Measurements from ENCODE around the gene PDZD7. TPM values are rescaled to one million over a fixed set of nuclear protein-coding genes. Genes with fewer than 3 reads are reported as not detected.

PDZD7 gene
- total RNA-seq: 0.55 and 1.6 TPM in 2 replicates
- polyA plus RNA-seq: 0.41 and 0.92 TPM in 2 replicates
- 0.36 and 0.69 TPM in 2 replicates for polyA plus RNA-seq (2011; cell fraction: cytosol; rRNA removed)
- 1.3 and 1.7 TPM in 2 replicates for polyA plus RNA-seq (2011; cell fraction: nucleus; rRNA removed)
- polyA plus RNA-seq (2012): 1.0 and 2.6 TPM in 2 replicates
- 0.22 and 0.45 TPM in 2 replicates for polyA minus RNA-seq
- polyA minus RNA-seq (2011; cell fraction: cytosol; rRNA and poly(A)+ RNA removed): 0.72 TPM
- polyA minus RNA-seq (2011; cell fraction: nucleus; rRNA and poly(A)+ RNA removed): 0.14 TPM in 1 of 2 replicates, not detected in the other
- percentile 11 among the genes with signal in this experiment for Bru-seq, nascent RNA
- BruChase-seq, experiment 1, labeled RNA remaining after a 6-hour chase: percentile 15 among the genes with signal in this experiment
- percentile 17 among the genes with signal in this experiment for BruChase-seq, experiment 2, labeled RNA remaining after a 2-hour chase
- long read RNA-seq, partial matches to known transcripts: 0 of 3 reads
- long read RNA-seq, other reads (novel, unspliced or antisense): 2 of 3 reads

GRCh38 chr10:101031128-101031795, at the start of gene PDZD7, which contains the start of gene SFXN3:
Gene PDZD7 (minus strand): TSS chr10:101031129. CDS start chr10:101030219, 910 bp downstream.
Gene SFXN3 (plus strand): TSS chr10:101031234. CDS start chr10:101034695, 3,461 bp downstream.
- Histone ChIP-seq H3K27me3 (ENCODE audit: control insufficient read depth in 2 of 2, insufficient read depth in 2 of 2, low read length in 2 of 2) (peaks cover 0 to 9% of the 10 kb centered on the region in 2 experiments), H3K9me3 (replicated peaks; ENCODE audit: control insufficient read depth, insufficient read depth, low read length) (no peaks in the 10 kb centered on the region), H3K79me2 (ENCODE audit: control insufficient read depth, insufficient read depth, low read length) (peaks cover 11% of the 10 kb centered on the region), H3K4me1 (ENCODE audit: control insufficient read depth, extremely low read depth, insufficient read depth, low read length) (peaks cover 16% of the 10 kb centered on the region), H3K36me3 (ENCODE audit: control insufficient read depth in 2 of 2, extremely low read depth in 1 of 2, insufficient read depth in 2 of 2, low read length in 2 of 2) (peaks cover 8 to 12% of the 10 kb centered on the region in 2 experiments), H3K4me2 (ENCODE audit: insufficient read depth, low read length) (peak within 1 kb of the TSS; percentile 66), H3K9me1 (replicated peaks; ENCODE audit: control insufficient read depth, extremely low read depth, insufficient read depth, low read length) (no peaks in the 10 kb centered on the region), H3K9ac (replicated peaks; ENCODE audit: extremely low read depth, insufficient read depth, low read length) (peak within 1 kb of the TSS; percentile 90), H3K4me3 (replicated peaks in 1 of 3; ENCODE audit: insufficient read depth in 1 of 3, low read depth in 1 of 3, low read length in 3 of 3) (peak within 1 kb of the TSS; percentile 48 to 77 (median 71)), H3K27ac (ENCODE audit: insufficient read depth, low read depth, low read length) (peak within 1 kb of the TSS; percentile 91), H2AFZ (ENCODE audit: low read depth, low read length) (peak within 1 kb of the TSS; percentile 94), H4K20me1 (replicated peaks; ENCODE audit: control insufficient read depth, extremely low read depth, insufficient read depth, low read length) (no peaks in the 10 kb centered on the region)
- dilution Hi-C loops (cut with MboI; ENCODE audit: extremely low pct_ligation_motif_present, low sequenced_read_pairs) (no loop called here), intact Hi-C loops (cut with micrococcal nuclease) (loop anchor here (5.0 kb wide), 1 partner anchor 36 kb away; no protein-coding TSS in a partner anchor)
- ChIA-PET POLR2A (interaction anchor here (1.2 kb wide), 1 partner anchor 11 kb away, joined by 3 read pairs; no protein-coding TSS in a partner anchor), CTCF (interaction anchor here (1.0 to 6.3 kb wide), 12 partner anchors 10 to 142 kb away, joined by 3 to 74 read pairs (median 8); no protein-coding TSS in a partner anchor)
- BruUV-seq (replicated peaks): no TSS peak
- TF ChIP-seq MYC (IDR thresholded peaks at IDR 0.05; ENCODE audit: low read depth, low read length) (no peak), POLR2AphosphoS5 (IDR thresholded peaks at IDR 0.05; ENCODE audit: insufficient read depth, low read depth, low read length) (no peak), GATA2 (IDR thresholded peaks at IDR 0.05; ENCODE audit: insufficient read depth, insufficient read length, low read depth, low read length) (no peak), CTCF (IDR thresholded peaks at IDR 0.05; ENCODE audit: extremely low read depth in 1 of 2, insufficient read depth in 1 of 2, low read depth in 1 of 2, low read length in 2 of 2) (no peak), JUN (IDR thresholded peaks at IDR 0.05; ENCODE audit: borderline replicate concordance, insufficient read depth, insufficient read length, low read depth) (no peak), FOS (IDR thresholded peaks at IDR 0.05; ENCODE audit: borderline replicate concordance, insufficient read depth, low read length) (no peak), MAX (IDR thresholded peaks at IDR 0.05; ENCODE audit: insufficient read depth, insufficient read length) (no peak), POLR2A (IDR thresholded peaks at IDR 0.05; ENCODE audit: low read depth, low read length) (no peak), EZH2 (IDR thresholded peaks at IDR 0.05; ENCODE audit: borderline replicate concordance, low read depth, low read length, severe bottlenecking) (no peak)
- FAIRE-seq (peak; percentile 90), DNase-seq (ENCODE audit: low read depth, low spot score) (peak; percentile 88)

Measured in endothelial cell of umbilical vein (primary cell).